ENCODE results near the gene PRKCZ.

PRKCZ gene

GRCh38 chr1:2025491-2025981 is 24.7 kb upstream of the PRKCZ start:
- peak; percentile 12 for DNase-seq

GRCh38 chr1:2027961-2028583 is 22.1 kb upstream of the PRKCZ start:
- no peak for DNase-seq

GRCh38 chr1:2028870-2029560 is 21.2 kb upstream of the PRKCZ start:
- no peak for DNase-seq

GRCh38 chr1:2029561-2029960 is 20.6 kb upstream of the PRKCZ start:
- no peak for DNase-seq

- no peak for DNase-seq
Observed at GRCh38 chr1:2030076-2030871, 19.9 kb upstream of the PRKCZ start.

GRCh38 chr1:2031546-2032540 is 18.4 kb upstream of the PRKCZ start:
- no peak for DNase-seq

- DNase-seq = no peak
Observed at GRCh38 chr1:2032737-2033136, 17.5 kb upstream of the PRKCZ start.

GRCh38 chr1:2033165-2033564 is 17.0 kb upstream of the PRKCZ start:
- no peak for DNase-seq

GRCh38 chr1:2036287-2036686 is 13.9 kb upstream of the PRKCZ start:
- DNase-seq = no peak

- DNase-seq = no peak
Observed at GRCh38 chr1:2037314-2037979, 12.8 kb upstream of the PRKCZ start.

GRCh38 chr1:2038229-2038628 is 12.0 kb upstream of the PRKCZ start:
- DNase-seq = no peak

- DNase-seq = no peak
Observed at GRCh38 chr1:2039251-2039650, 11.0 kb upstream of the PRKCZ start.

GRCh38 chr1:2041305-2041704 is 8.9 kb upstream of the PRKCZ start:
- DNase-seq = no peak

GRCh38 chr1:2041887-2042286 is 8.3 kb upstream of the PRKCZ start:
- DNase-seq = no peak

- no peak for DNase-seq
Observed at GRCh38 chr1:2042830-2043773, 7.1 kb upstream of the PRKCZ start.

GRCh38 chr1:2043886-2044285 is 6.3 kb upstream of the PRKCZ start:
- no peak for DNase-seq

GRCh38 chr1:2044510-2045319 is 5.5 kb upstream of the PRKCZ start:
- peak; percentile 83 for DNase-seq

GRCh38 chr1:2045468-2046173 is 4.6 kb upstream of the PRKCZ start:
- DNase-seq = no peak

All from CD4-positive, alpha-beta T cell treated with Interleukin-21 for 1 hour (primary cell).